HepG2 (cell line): ENCODE results near the gene FZD4. TPM values are rescaled to one million over a fixed set of nuclear protein-coding genes. Genes with fewer than 3 reads are reported as not detected.

Experiments
- ATF7-NPFF ChIP-seq: sonication (generic); formaldehyde crosslinking; IDR thresholded peaks from 2 replicates; pipeline ENCODE4 v1.8.1; 2023; ENCODE audit warnings: mild to moderate bottlenecking, low read depth, missing genetic modification reagents, moderate library complexity
- E2F1 ChIP-seq: sonication (generic); formaldehyde crosslinking; IDR thresholded peaks from 2 replicates; pipeline ENCODE4 v1.5.0; 2020; ENCODE audit warnings: missing genetic modification reagents
- ELF4 ChIP-seq: sonication (generic); formaldehyde crosslinking; IDR thresholded peaks from 2 replicates; pipeline ENCODE4 v1.5.0; 2020; ENCODE audit warnings: missing genetic modification reagents, mild to moderate bottlenecking, moderate library complexity, borderline replicate concordance
- FOXJ3 ChIP-seq: sonication (generic); formaldehyde crosslinking; IDR thresholded peaks from 2 replicates; pipeline ENCODE4 v1.4.0; 2020; ENCODE audit warnings: missing genetic modification reagents, mild to moderate bottlenecking, borderline replicate concordance
- IKZF5 ChIP-seq: IDR thresholded peaks from 2 replicates; pipeline ENCODE4 v1.6.1; 2018; ENCODE audit warnings: missing genetic modification reagents, mild to moderate bottlenecking, missing compliant biosample characterization
- KAT2B ChIP-seq: fragments of 150-350 bp; IDR thresholded peaks from 2 replicates; pipeline ENCODE4 v1.6.1; 2014; ENCODE audit warnings: low read depth, low read length, borderline replicate concordance
- KDM4B ChIP-seq: sonication (generic); formaldehyde crosslinking; IDR thresholded peaks from 2 replicates; pipeline ENCODE4 v1.4.0; 2020; ENCODE audit warnings: missing genetic modification reagents
- LCORL ChIP-seq, 2 experiments: fragments of 450-650 bp in 1 of 2; sonication (generic) in 1 of 2; formaldehyde crosslinking in 1 of 2; IDR thresholded peaks; 2 replicates each; pipeline versions ENCODE4 v1.5.0 to v1.6.1; 2017 to 2020; ENCODE audit warnings: antibody characterized with exemption in 1 of 2, missing genetic modification reagents in 1 of 2
- NFYC ChIP-seq: IDR thresholded peaks from 2 replicates; pipeline ENCODE4 v1.6.1; 2016; ENCODE audit warnings: missing genetic modification reagents, missing compliant biosample characterization
- NR2F1 ChIP-seq, 2 experiments: fragments of 450-650 bp in 1 of 2; formaldehyde crosslinking in 1 of 2; IDR thresholded peaks; 2 replicates each; pipeline versions ENCODE4 v1.5.0 to v1.6.1; 2016 to 2020; ENCODE audit warnings: mild to moderate bottlenecking in 1 of 2, missing compliant biosample characterization in 1 of 2, missing genetic modification reagents in 1 of 2, moderate library complexity in 1 of 2
- PBX3 ChIP-seq: sonication (generic); formaldehyde crosslinking; IDR thresholded peaks from 2 replicates; pipeline ENCODE4 v1.8.1; 2023; ENCODE audit warnings: missing genetic modification reagents, inconsistent platforms, borderline replicate concordance
- PHF5A ChIP-seq: IDR thresholded peaks from one replicate; pipeline ENCODE4 v1.6.1; 2018; ENCODE audit warnings: low read depth, missing genetic modification reagents; ENCODE audit not compliant: unreplicated experiment
- POGZ ChIP-seq: sonication (generic); formaldehyde crosslinking; IDR thresholded peaks from 2 replicates; pipeline ENCODE4 v1.4.0; 2020; ENCODE audit warnings: mild to moderate bottlenecking, missing genetic modification reagents
- POLR2A ChIP-seq, 2 experiments: IDR thresholded peaks; 2 replicates each; pipeline ENCODE4 v1.6.1; 2011; ENCODE audit warnings: low read depth in 2 of 2, low read length in 2 of 2, mild to moderate bottlenecking in 1 of 2, moderate library complexity in 1 of 2; ENCODE audit not compliant: insufficient read depth in 1 of 2
- SETDB1 ChIP-seq: sonication (generic); formaldehyde crosslinking; IDR thresholded peaks from 2 replicates; pipeline ENCODE4 v1.5.1; 2020; ENCODE audit warnings: missing genetic modification reagents, mild to moderate bottlenecking, borderline replicate concordance
- SSRP1 ChIP-seq: IDR thresholded peaks from 2 replicates; pipeline ENCODE4 v1.6.1; 2016; ENCODE audit warnings: control low read depth
- TCF12 ChIP-seq, 2 experiments: fragments of 450-650 bp in 1 of 2; sonication (generic) in 1 of 2; formaldehyde crosslinking in 1 of 2; IDR thresholded peaks; 2 replicates each; pipeline versions ENCODE4 v1.6.1 to v1.8.0; 2017 to 2022; ENCODE audit warnings: antibody characterized with exemption in 1 of 2, mild to moderate bottlenecking in 1 of 2, missing genetic modification reagents in 1 of 2, moderate library complexity in 1 of 2
- ZNF138 ChIP-seq: sonication (generic); formaldehyde crosslinking; IDR thresholded peaks from 2 replicates; pipeline ENCODE4 v1.5.0; 2020; ENCODE audit warnings: mild to moderate bottlenecking, low read depth, missing genetic modification reagents
- ZNF251 ChIP-seq: sonication (generic); formaldehyde crosslinking; IDR thresholded peaks from 2 replicates; pipeline ENCODE4 v1.9.0; 2021; ENCODE audit warnings: mild to moderate bottlenecking, missing genetic modification reagents
- ZNF260 ChIP-seq: sonication (generic); formaldehyde crosslinking; IDR thresholded peaks from 2 replicates; pipeline ENCODE4 v1.4.0; 2020; ENCODE audit warnings: missing genetic modification reagents, low read depth, mild to moderate bottlenecking, borderline replicate concordance
- ZNF274 ChIP-seq: sonication (generic); formaldehyde crosslinking; IDR thresholded peaks from 2 replicates; pipeline ENCODE4 v1.5.1; 2020; ENCODE audit warnings: mild to moderate bottlenecking, missing genetic modification reagents
- ZNF549 ChIP-seq: sonication (generic); formaldehyde crosslinking; IDR thresholded peaks from 2 replicates; pipeline ENCODE4 v1.5.0; 2020; ENCODE audit warnings: missing genetic modification reagents
- ZNF629 ChIP-seq: sonication (generic); formaldehyde crosslinking; conservative IDR thresholded peaks from 2 replicates; pipeline ENCODE4 v1.5.0; 2020; ENCODE audit warnings: missing genetic modification reagents
- ZSCAN31 ChIP-seq: sonication (generic); formaldehyde crosslinking; IDR thresholded peaks from 2 replicates; pipeline ENCODE4 v1.5.0; 2020; ENCODE audit warnings: low read depth, mild to moderate bottlenecking, missing genetic modification reagents
- polyA plus RNA-seq, 8 experiments: library from polyadenylated mRNA; depleted of rRNA in 3 of 8; stranded (reverse) in 7 of 8; unstranded in 1 of 8; fragments of >200 nt; fragmentation: Illumina TruSeq in 4 of 8; extraction: Trizol in 4 of 8; gene quantifications; 2 replicates each; pipeline versions ENCODE4 v1.2.1 to v1.2.3, GENCODE V29; 2011 to 2016; ENCODE audit warnings: low read depth in 4 of 8, missing spikeins in 1 of 8, mixed read lengths in 1 of 8; ENCODE audit not compliant: insufficient read depth in 1 of 8
- total RNA-seq, 5 experiments: library from RNA; depleted of rRNA; stranded (reverse); fragments of >200 nt; fragmentation: Illumina TruSeq; extraction: Trizol; gene quantifications; 2 replicates each; pipeline ENCODE4 v1.2.3, GENCODE V29; 2016; ENCODE audit warnings: low read depth in 1 of 5

Gene FZD4
- total and polyA plus RNA-seq, 2 of the 13 experiments (the other 11 are each of a cell fraction or from before 2014, with no cell fraction given): 46.5 to 70.4 TPM

GRCh38 chr11:86941077-86941870 is 13.9 kb downstream of the FZD4 start (continued):
- TF ChIP-seq POLR2A (IDR thresholded peaks at IDR 0.05; ENCODE audit: insufficient read depth in 1 of 2, low read depth in 2 of 2, low read length in 2 of 2): peak in 1 of 2 experiments; percentile 67; a peak in 2 of 4 replicates
- no peak for TF ChIP-seq ZNF549 (CRISPR knock-in tag)
- TF ChIP-seq E2F1: no peak
- no peak for TF ChIP-seq SETDB1 (CRISPR knock-in tag)
- peak; percentile 89 for TF ChIP-seq LCORL (IDR thresholded peaks at IDR 0.05)
- TF ChIP-seq LCORL (CRISPR knock-in tag; IDR thresholded peaks at IDR 0.05): peak; percentile 86; the same call in 1 of the 2 replicates
- peak; percentile 38; the same call in 1 of the 2 replicates for TF ChIP-seq IKZF5 (CRISPR knock-in tag)
- TF ChIP-seq ZNF260 (CRISPR knock-in tag): no peak
- no peak for TF ChIP-seq ZNF138 (CRISPR knock-in tag)
- no peak for TF ChIP-seq PBX3 (CRISPR knock-in tag)
- TF ChIP-seq ZNF251: no peak
- TF ChIP-seq NFYC (CRISPR knock-in tag): 0 out of 2 replicates have a peak, but pooled peaks have one; percentile 8
- peak; percentile 95; the same call in 1 of the 2 replicates for TF ChIP-seq FOXJ3 (CRISPR knock-in tag)
- no peak for TF ChIP-seq PHF5A (CRISPR knock-in tag)
- no peak for TF ChIP-seq ZNF629
- TF ChIP-seq ATF7-NPFF (CRISPR knock-in tag): 0 out of 2 replicates have a peak, but pooled peaks have one; percentile 38
- peak; percentile 15; the same call in 1 of the 2 replicates for TF ChIP-seq POGZ (CRISPR knock-in tag)
- no peak for TF ChIP-seq KAT2B
- no peak for TF ChIP-seq TCF12 (IDR thresholded peaks at IDR 0.05)
- TF ChIP-seq TCF12 (CRISPR knock-in tag; IDR thresholded peaks at IDR 0.05): peak; percentile 45; the same call in 1 of the 2 replicates
- TF ChIP-seq ZNF274 (CRISPR knock-in tag): no peak
- no peak for TF ChIP-seq ELF4 (CRISPR knock-in tag)
- TF ChIP-seq ZSCAN31 (CRISPR knock-in tag): no peak
- TF ChIP-seq SSRP1 (CRISPR knock-in tag): peak; percentile 64; the same call in 1 of the 2 replicates
- peak; percentile 67 for TF ChIP-seq KDM4B (CRISPR knock-in tag)
- TF ChIP-seq NR2F1 (CRISPR knock-in tag; IDR thresholded peaks at IDR 0.05): peak; percentile 20 to 40; a peak in 1 of 4 replicates
